ENCODE data around the gene SNCAIP.

SNCAIP gene

DNA sequence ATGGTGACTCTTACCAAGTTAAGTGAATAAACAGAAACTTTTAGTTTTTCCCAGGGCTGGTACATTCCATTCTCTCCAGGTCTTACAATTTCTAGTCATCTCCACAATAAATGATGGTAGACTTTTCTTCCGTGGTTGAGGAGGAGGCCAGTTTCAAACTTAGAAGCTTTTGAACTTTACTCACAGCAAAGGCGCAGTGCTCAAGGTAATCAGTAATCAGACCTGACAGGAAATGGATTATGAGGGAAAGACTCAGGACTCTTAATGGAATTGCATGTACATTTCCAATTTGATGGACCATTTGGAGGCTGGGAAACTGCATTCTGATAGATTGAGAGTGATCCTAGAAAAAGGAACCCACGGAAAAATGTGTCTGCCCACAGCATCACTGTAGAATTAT, 93.7 kb downstream of the SNCAIP start:
- H3K9me2 ChIP-seq (ENCODE audit: low read depth, low read length) = no peaks in the 10 kb centered on the region
- H3K27ac ChIP-seq (ENCODE audit: low read depth, low read length, poor library complexity, severe bottlenecking) = no peak overlapping the region
- TF ChIP-seq, protein P1, sequence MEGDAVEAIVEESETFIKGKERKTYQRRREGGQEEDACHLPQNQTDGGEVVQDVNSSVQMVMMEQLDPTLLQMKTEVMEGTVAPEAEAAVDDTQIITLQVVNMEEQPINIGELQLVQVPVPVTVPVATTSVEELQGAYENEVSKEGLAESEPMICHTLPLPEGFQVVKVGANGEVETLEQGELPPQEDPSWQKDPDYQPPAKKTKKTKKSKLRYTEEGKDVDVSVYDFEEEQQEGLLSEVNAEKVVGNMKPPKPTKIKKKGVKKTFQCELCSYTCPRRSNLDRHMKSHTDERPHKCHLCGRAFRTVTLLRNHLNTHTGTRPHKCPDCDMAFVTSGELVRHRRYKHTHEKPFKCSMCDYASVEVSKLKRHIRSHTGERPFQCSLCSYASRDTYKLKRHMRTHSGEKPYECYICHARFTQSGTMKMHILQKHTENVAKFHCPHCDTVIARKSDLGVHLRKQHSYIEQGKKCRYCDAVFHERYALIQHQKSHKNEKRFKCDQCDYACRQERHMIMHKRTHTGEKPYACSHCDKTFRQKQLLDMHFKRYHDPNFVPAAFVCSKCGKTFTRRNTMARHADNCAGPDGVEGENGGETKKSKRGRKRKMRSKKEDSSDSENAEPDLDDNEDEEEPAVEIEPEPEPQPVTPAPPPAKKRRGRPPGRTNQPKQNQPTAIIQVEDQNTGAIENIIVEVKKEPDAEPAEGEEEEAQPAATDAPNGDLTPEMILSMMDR (IDR thresholded peaks at IDR 0.05; ENCODE audit: low read length) = no peak
- no peak for TF ChIP-seq EZH2 (IDR thresholded peaks at IDR 0.05; ENCODE audit: borderline replicate concordance, low read length)
- H3K27me3 ChIP-seq (ENCODE audit: insufficient read depth, low read length) = no peaks in the 10 kb centered on the region
- H3F3A ChIP-seq (ENCODE audit: insufficient read depth, low read length) = no peaks in the 10 kb centered on the region
- H3K9ac ChIP-seq (ENCODE audit: low read length) = no peak overlapping the region
- H3K79me2 ChIP-seq (ENCODE audit: insufficient read depth, low read length) = no peaks in the 10 kb centered on the region
- H2AFZ ChIP-seq (ENCODE audit: low read length) = no peak overlapping the region
- peaks cover 7% of the 10 kb centered on the region for H3K4me1 ChIP-seq (ENCODE audit: insufficient read depth, low read length, severe bottlenecking)
- H3K9me3 ChIP-seq (ENCODE audit: low read length) = no peaks in the 10 kb centered on the region
- no peaks in the 10 kb centered on the region for H3K36me3 ChIP-seq (ENCODE audit: insufficient read depth, low read length)
- H3K4me3 ChIP-seq (ENCODE audit: low read depth, low read length, poor library complexity, severe bottlenecking) = no peak overlapping the region
- no peaks in the 10 kb centered on the region for H4K20me1 ChIP-seq (ENCODE audit: insufficient read depth, low read length)
- no peak overlapping the region for H3K4me2 ChIP-seq (ENCODE audit: low read length)

DNA sequence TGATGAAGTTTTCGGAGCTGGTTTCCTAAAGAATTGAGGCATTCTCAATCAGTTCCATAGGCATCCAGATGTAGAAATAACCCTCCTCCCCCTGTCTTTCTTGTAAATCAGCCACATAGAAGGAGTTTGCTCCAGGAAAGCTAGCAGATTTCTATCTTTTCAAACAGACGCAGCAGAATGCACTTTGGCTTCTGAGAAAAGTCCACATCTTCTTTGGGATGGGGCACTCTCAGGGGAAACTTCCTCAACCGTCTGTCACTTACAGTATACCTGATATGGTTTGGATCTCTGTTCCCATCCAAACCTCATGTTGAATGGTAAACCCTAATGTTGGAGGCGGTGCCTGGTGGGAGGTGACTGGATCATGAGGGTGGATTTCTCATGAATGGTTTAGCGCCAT, 94.1 kb downstream of the SNCAIP start:
- Histone ChIP-seq H3K4me3 (ENCODE audit: low read depth, low read length, poor library complexity, severe bottlenecking) (no peak overlapping the region), H3K9me3 (ENCODE audit: low read length) (no peaks in the 10 kb centered on the region), H2AFZ (ENCODE audit: low read length) (no peak overlapping the region), H3K36me3 (ENCODE audit: insufficient read depth, low read length) (no peaks in the 10 kb centered on the region), H4K20me1 (ENCODE audit: insufficient read depth, low read length) (no peaks in the 10 kb centered on the region), H3K9me2 (ENCODE audit: low read depth, low read length) (no peaks in the 10 kb centered on the region), H3K27ac (ENCODE audit: low read depth, low read length, poor library complexity, severe bottlenecking) (no peak overlapping the region), H3K27me3 (ENCODE audit: insufficient read depth, low read length) (no peaks in the 10 kb centered on the region), H3K4me1 (ENCODE audit: insufficient read depth, low read length, severe bottlenecking) (peaks cover 7% of the 10 kb centered on the region), H3K4me2 (ENCODE audit: low read length) (no peak overlapping the region), H3F3A (ENCODE audit: insufficient read depth, low read length) (no peaks in the 10 kb centered on the region), H3K79me2 (ENCODE audit: insufficient read depth, low read length) (no peaks in the 10 kb centered on the region), H3K9ac (ENCODE audit: low read length) (no peak overlapping the region)
- TF ChIP-seq, protein P1 (IDR thresholded peaks at IDR 0.05; ENCODE audit: low read length) = no peak
- TF ChIP-seq EZH2 (IDR thresholded peaks at IDR 0.05; ENCODE audit: borderline replicate concordance, low read length) = no peak

DNA sequence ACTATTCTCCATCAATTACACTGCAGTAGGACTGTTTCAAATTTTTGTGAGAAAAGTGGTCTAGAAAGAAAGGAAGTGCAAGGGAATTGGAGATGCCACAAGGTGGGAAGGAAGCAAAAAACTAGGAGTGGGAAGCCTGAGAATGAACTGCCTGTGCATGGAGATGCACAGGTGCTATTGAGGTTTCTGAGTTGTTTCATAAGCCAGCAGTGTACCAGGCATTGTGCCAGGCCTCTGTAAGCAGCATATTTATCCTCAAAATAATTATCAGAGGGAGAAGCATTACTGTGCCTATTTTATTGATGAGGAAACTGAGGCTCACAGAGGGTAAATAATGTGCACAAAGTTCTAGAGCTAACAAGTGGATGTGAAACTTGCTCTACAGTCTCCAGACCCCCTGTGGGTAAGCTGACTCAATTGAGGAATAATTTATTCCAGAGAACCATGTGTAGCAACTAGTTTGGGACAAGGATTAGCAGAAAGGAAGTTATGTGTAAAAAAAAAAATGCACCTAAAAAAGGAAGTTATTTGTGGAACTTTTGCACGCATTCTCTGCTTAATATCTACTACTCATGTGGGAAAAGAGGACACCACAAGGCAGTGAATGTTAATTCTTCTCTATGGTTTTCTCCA, 96.7 kb downstream of the SNCAIP start:
- no peak overlapping the region for H3K4me2 ChIP-seq (ENCODE audit: low read length)
- H3K27ac ChIP-seq (ENCODE audit: low read depth, low read length, poor library complexity, severe bottlenecking) = no peak overlapping the region
- no peak overlapping the region for H2AFZ ChIP-seq (ENCODE audit: low read length)
- no peaks in the 10 kb centered on the region for H4K20me1 ChIP-seq (ENCODE audit: insufficient read depth, low read length)
- no peaks in the 10 kb centered on the region for H3K9me2 ChIP-seq (ENCODE audit: low read depth, low read length)
- no peaks in the 10 kb centered on the region for H3K79me2 ChIP-seq (ENCODE audit: insufficient read depth, low read length)
- no peak overlapping the region for H3K9ac ChIP-seq (ENCODE audit: low read length)
- no peak for TF ChIP-seq EZH2 (IDR thresholded peaks at IDR 0.05; ENCODE audit: borderline replicate concordance, low read length)
- TF ChIP-seq, protein P1 (IDR thresholded peaks at IDR 0.05; ENCODE audit: low read length) = no peak
- peaks cover 21% of the 10 kb centered on the region for H3K4me1 ChIP-seq (ENCODE audit: insufficient read depth, low read length, severe bottlenecking)
- H3K9me3 ChIP-seq (ENCODE audit: low read length) = no peaks in the 10 kb centered on the region
- no peaks in the 10 kb centered on the region for H3K36me3 ChIP-seq (ENCODE audit: insufficient read depth, low read length)
- H3K27me3 ChIP-seq (ENCODE audit: insufficient read depth, low read length) = no peaks in the 10 kb centered on the region
- H3K4me3 ChIP-seq (ENCODE audit: low read depth, low read length, poor library complexity, severe bottlenecking) = no peak overlapping the region
- no peaks in the 10 kb centered on the region for H3F3A ChIP-seq (ENCODE audit: insufficient read depth, low read length)

Measured in OCI-LY1 (cell line).